ENCODE measurements around the gene COBL. TPM values are rescaled to one million over a fixed set of nuclear protein-coding genes. Genes with fewer than 3 reads are reported as not detected.

Gene COBL
- total RNA-seq, 3 donors from 2014 or later, result 2.2 to 37.3 (median 16.1) TPM

- intact Hi-C loops (cut with DNase I; ENCODE audit: low total_unique reads), result no loop called here
- no peaks in the 10 kb centered on the region for H3K36me3 ChIP-seq
These were observed 257.8 kb downstream of the COBL start for GRCh38 chr7:51058764-51059163.

GRCh38 chr7:51055039-51055840 is 261.4 kb downstream of the COBL start:
- H3K27ac ChIP-seq, result no peak overlapping the region
- no peaks in the 10 kb centered on the region for H3K27me3 ChIP-seq
- H3K4me1 ChIP-seq, result no peaks in the 10 kb centered on the region
- no peaks in the 10 kb centered on the region for H3K9me3 ChIP-seq
- DNase-seq (ENCODE audit: low spot score in 2 of 2), result no peak
- intact Hi-C loops (cut with DNase I; ENCODE audit: low total_unique reads), result no loop called here
- no peaks in the 10 kb centered on the region for H3K36me3 ChIP-seq
- no peak for TF ChIP-seq POLR2A (IDR thresholded peaks at IDR 0.05)
- TF ChIP-seq POLR2AphosphoS5 (IDR thresholded peaks at IDR 0.05), result no peak
- TF ChIP-seq CTCF (IDR thresholded peaks at IDR 0.05), result no peak
- no peak overlapping the region for H3K4me3 ChIP-seq

More at GRCh38 chr7:51058764-51059163, 257.8 kb downstream of the COBL start:
- DNase-seq (ENCODE audit: low spot score in 2 of 2), result no peak
- Histone ChIP-seq H3K9me3 (no peaks in the 10 kb centered on the region), H3K4me1 (no peaks in the 10 kb centered on the region), H3K4me3 (no peak overlapping the region), H3K27me3 (no peaks in the 10 kb centered on the region), H3K27ac (no peak overlapping the region)
- TF ChIP-seq POLR2A (IDR thresholded peaks at IDR 0.05) (no peak), CTCF (IDR thresholded peaks at IDR 0.05) (no peak), POLR2AphosphoS5 (IDR thresholded peaks at IDR 0.05) (no peak)

GRCh38 chr7:51054231-51054630 is 262.4 kb downstream of the COBL start:
- Histone ChIP-seq H3K4me1 (no peaks in the 10 kb centered on the region), H3K36me3 (no peaks in the 10 kb centered on the region), H3K27ac (no peak overlapping the region), H3K4me3 (no peak overlapping the region), H3K9me3 (no peaks in the 10 kb centered on the region), H3K27me3 (no peaks in the 10 kb centered on the region)
- DNase-seq (ENCODE audit: low spot score in 2 of 2), result no peak
- intact Hi-C loops (cut with DNase I; ENCODE audit: low total_unique reads), result no loop called here
- TF ChIP-seq POLR2AphosphoS5 (IDR thresholded peaks at IDR 0.05), result no peak
- TF ChIP-seq CTCF (IDR thresholded peaks at IDR 0.05), result no peak
- no peak for TF ChIP-seq POLR2A (IDR thresholded peaks at IDR 0.05)

GRCh38 chr7:51053160-51053925 is 263.3 kb downstream of the COBL start:
- TF ChIP-seq CTCF (IDR thresholded peaks at IDR 0.05) (no peak), POLR2AphosphoS5 (IDR thresholded peaks at IDR 0.05) (no peak), POLR2A (IDR thresholded peaks at IDR 0.05) (no peak)
- H3K36me3 ChIP-seq, result no peaks in the 10 kb centered on the region
- no peak overlapping the region for H3K4me3 ChIP-seq
- H3K27me3 ChIP-seq, result no peaks in the 10 kb centered on the region
- no peaks in the 10 kb centered on the region for H3K9me3 ChIP-seq
- DNase-seq (ENCODE audit: low spot score in 2 of 2), result no peak
- intact Hi-C loops (cut with DNase I; ENCODE audit: low total_unique reads), result no loop called here
- H3K4me1 ChIP-seq, result no peaks in the 10 kb centered on the region
- H3K27ac ChIP-seq, result no peak overlapping the region

- DNase-seq (ENCODE audit: low spot score in 2 of 2), result no peak
- Histone ChIP-seq H3K27ac (no peak overlapping the region), H3K36me3 (no peaks in the 10 kb centered on the region), H3K9me3 (no peaks in the 10 kb centered on the region), H3K4me1 (no peaks in the 10 kb centered on the region), H3K4me3 (no peak overlapping the region), H3K27me3 (no peaks in the 10 kb centered on the region)
- TF ChIP-seq POLR2A (IDR thresholded peaks at IDR 0.05) (no peak), POLR2AphosphoS5 (IDR thresholded peaks at IDR 0.05) (no peak), CTCF (IDR thresholded peaks at IDR 0.05) (no peak)
- intact Hi-C loops (cut with DNase I; ENCODE audit: low total_unique reads), result no loop called here
These were observed 270.1 kb downstream of the COBL start for GRCh38 chr7:51046482-51046881.
